ENCODE data around the gene ANXA2.
A peak's percentile ranks its signal among the peaks of the same experiment; 100 is the strongest.

Gene ANXA2

DNA sequence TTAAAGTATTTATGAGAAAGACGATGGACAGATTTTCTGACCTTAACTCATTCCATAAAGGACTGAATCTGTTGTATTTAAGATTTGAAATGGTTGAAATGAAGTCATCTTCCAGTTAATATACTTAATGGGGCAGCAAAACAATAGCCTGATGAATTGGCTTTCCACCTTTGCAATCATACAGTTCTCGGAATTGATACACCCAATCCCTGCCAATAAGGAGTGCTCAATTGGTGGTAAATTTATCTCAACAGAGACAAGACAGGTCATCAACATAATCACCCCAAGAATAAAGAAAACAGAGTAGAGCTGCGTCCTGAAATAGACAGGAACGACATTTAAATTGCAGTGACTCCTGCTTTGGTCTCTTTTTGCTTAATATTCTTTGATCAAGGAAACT, 11.2 kb downstream of the ANXA2 start:
- DNase-seq: no peak

DNA sequence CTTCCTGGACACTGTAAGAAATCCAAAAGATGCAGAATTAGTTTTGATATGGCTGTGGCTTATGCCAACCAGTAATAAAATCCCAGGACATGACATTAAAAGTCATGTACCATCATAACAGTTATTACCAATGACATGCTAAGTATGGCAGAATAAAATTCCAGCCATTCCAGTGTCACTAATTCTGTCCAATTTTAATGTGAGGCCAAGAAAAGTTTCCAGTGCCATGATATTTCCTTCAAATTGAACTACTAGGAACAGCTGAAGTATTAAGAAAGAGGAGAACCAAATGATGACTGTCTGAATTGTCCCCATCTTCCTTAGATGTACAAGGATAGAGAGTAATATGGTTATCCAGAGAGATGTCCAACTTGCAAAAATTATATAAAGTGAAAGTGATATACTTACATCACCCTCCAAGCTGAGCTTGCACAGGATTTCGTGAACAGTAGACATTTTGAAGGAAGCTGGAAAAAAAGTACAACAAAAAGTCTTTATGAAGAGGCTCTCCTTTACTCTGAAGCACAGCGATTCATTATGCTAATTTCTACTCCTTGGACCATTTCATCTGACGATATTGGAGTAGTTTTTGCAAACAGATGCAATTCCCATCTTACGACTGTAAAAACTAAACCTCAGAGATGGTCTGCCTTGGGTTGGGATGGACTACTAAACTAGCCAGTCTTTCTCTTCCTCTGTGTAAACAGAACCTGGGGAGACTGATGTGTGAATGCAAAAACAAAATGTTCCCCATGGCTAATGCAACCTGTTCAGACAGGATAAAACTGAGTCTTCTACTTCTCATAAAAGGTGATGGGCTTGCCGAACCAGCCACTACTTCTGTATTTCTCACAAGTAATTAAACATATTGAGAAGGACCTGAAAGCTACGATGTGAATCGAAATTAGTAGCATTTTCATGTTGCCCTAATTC, 11.9 kb downstream of the ANXA2 start:
- no peak for DNase-seq

DNA sequence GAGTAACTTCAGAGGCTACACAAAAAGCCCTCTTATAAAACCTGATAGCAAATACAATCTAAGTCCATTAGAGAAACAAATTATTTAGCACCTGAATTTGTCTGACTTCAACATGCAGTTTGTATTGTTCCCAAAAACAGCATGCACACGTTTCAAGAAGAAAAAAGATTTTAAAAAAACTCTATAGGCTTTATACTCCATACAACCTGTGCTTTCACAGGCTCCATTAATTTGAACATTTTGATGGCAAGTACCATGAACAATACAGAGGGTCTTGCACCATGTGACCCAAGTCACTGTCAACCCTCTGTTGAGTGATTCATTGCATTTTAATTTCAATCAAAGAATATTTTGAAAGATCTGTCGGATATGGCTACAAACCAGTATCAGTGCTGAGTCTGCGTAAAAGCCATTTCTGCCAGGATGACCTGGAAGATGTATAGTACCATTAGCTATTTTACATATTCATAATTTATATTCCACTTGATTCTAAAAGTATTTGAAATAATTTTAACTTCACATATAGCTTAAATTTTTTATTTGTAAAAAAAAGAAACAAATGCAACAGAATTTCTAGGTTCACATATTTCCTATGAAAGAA, 13.2 kb downstream of the ANXA2 start:
- no peak for DNase-seq

DNA sequence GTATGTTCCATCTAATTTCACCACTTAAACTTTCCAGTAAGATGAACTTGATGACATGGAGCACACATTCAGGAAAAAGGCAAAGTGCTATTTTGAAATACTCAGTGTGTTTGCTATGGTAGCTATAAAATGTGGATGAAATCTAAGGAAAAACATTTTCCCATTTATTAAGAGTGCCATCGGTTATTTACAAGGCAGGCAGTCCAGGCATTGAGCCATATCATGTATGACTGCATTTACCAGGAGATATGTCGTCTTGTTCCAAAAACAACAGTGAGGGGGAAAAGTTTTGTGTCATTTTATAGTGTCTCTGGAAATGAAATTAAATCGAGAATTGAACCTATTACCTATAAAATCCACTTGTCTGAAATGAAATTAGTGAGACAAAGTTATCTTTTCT, 13.7 kb downstream of the ANXA2 start:
- DNase-seq: no peak

DNA sequence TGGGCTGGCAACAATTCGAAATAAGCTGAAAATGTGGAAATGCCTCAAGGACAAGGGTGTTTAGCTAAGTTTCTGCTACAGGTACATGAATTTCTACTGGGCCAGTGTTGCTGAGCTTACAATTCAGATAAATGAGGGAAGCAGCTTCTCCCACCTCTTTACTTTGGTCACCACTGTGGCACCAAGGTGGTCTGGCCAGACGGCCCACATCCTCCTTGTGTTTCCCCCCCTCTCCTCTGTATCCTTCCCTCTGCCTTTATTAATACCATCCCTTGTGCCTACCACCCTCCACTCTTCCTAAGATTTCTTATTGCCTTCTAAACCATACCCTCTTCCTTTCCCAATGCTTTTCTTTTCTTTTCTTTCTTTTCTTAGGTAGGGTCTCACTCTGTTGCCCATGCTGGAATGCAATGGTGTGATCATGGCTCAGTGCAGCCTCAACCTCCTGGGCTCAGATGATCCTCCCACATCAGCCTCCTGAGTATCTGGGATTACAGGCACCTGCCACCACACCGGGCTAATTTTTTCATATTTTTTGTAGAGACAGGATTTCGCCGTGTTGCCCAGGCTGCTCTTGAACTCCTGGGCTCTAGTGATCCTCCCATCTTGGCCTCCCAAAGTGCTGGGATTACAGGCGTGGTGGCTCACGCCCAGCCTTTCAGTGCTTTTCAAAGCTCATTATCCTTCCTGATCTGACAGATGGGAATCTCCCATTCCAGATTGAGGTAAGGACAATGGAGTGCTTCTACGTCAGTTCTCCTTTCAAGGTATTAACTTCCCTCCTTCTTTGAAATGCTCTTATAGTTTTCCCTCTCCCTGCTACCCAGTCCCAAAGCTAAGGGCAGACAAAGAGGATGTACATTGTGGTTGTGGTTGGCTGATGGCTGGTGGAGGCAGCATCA, 14.8 kb downstream of the ANXA2 start:
- DNase-seq: no peak

DNA sequence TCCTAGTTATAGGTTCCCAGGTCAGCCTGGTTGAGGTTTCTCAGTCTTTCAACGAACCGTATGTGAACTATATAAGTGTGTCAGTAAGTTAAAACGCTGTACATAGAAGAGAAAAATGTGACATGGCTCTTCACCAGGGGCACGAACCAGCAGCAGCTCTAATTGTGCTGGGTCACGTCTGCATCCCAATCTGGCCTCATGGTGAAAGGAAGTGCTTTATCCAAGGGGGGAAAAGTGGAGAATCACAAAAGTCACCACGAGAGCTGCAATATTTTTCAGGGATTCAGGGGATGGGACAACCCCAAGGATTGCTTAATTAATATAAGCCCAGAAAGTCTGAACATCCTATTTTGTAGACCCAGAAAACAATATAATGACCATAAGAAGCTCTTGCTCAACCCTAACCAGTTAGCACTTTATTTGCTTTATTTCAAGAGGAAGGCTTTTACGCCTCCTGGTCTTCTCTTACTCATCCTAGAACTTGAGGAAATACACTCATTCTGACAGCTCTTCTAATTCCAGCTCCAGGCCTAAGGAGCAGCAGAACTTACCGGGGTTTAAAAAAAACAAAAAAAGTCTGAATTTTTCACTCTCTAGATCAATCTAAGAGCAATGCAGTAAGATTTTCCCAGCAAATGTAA, 16.5 kb downstream of the ANXA2 start:
- peak; percentile 62 for DNase-seq

DNA sequence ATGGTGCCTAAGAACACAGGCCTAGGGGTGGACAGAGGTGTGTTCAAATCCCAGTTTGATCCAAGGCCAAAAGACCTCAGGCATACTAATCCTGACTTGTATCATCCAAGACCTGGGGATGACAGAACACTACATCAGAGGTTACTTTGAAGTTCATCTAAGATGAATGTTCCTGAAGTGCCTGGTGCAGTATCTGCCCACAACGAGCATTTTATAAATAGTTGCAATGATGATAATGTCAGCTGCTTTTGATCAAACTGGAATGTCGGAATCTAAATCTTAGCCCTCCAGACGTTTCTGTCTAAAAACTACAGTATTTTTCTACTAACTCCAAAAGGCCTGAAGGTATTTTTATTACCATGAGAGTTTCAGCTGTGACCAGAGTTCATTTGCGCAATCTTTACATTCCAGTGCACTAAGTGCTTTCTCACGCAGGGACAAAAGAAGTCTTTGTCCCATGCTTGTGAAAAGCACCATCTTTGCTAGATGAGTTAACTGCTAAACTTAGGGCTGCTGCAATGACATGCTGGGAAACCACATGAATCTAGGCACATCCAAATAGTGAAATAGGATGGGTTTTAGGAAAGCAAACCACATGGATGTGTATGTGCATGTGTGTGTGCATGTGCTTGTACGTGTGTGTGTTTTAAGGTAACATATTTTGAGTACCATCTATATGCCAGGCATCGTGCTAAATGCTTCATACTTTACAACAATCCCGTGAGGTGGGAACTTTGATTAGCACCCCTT, 18.1 kb downstream of the ANXA2 start:
- DNase-seq: peak; percentile 91

DNA sequence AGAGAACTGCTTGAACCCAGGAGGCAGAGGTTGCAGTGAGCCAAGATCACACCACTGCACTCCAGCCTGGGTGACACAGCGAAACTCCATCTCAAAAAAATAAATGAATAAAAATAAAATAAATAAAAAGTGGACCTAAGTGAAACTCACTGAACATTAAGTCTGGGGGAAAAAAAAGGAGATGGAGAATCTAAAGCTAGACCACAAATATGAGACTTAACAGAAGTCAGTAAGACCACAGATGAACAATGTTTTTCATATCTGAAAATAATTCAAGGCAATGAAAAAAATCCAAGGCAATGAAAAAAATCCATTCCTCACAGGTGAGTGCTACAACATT, 18.6 kb downstream of the ANXA2 start:
- DNase-seq: no peak

DNA sequence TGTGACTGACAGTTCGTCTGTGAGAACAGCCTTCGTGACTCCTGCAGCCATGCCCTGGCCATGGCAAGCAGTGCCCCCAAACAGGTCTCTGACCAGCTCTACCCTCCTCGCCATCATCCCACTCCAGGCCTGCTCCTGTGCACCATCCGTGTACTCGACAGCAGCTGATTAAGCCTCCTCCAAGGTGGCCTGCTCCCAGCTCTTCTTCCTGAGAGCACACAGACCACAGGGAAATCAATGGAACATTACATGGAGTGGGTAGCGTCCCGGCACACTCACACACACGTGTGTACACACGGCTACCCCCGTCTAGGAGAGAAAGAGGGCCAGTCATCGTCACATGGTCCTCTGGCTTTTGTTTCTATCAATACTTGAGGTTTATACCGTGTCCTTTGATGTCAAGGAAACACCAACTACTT, 21.1 kb downstream of the ANXA2 start:
- DNase-seq: no peak

DNA sequence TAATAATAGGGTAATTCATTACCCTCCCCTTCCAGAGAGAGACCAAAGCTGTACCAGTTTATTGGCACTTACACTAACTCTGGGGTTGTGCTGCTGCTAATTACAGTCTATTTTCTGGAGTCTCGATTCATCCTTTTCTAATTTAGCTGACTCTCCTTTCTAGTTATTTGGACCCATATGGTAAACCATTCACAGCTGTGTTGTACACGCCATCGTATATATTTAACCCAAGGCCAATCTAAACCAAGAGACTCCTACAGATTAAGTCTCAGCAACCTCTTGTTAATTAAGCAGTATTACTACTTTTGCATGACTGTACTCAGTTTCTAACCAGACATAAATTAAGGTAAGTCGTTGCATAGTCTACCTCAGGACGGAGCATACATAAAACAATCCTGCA, 22.5 kb downstream of the ANXA2 start:
- DNase-seq: no peak

DNA sequence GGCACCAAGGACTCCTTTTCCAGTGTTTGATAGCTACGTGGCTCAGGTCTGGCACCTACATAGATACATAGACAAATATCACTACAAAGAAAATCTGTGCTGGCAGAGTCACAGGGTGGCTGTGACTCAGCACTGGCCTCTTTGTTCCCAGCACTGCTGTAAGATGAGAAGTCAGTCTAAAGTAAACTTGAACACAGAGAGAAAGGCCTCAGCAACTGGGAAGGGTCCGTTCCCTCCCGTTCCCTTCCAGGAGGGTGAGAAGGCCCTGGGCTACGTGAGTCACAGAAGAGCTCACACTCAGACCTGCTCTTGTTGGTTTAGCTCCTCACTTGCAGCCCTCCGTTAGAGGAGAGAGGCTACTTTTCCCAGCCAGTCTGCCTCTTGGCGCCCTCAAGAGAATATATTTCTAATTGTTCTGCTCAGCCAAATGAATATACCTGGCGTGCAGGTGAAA, 23.1 kb downstream of the ANXA2 start:
- DNase-seq: peak; percentile 93

DNA sequence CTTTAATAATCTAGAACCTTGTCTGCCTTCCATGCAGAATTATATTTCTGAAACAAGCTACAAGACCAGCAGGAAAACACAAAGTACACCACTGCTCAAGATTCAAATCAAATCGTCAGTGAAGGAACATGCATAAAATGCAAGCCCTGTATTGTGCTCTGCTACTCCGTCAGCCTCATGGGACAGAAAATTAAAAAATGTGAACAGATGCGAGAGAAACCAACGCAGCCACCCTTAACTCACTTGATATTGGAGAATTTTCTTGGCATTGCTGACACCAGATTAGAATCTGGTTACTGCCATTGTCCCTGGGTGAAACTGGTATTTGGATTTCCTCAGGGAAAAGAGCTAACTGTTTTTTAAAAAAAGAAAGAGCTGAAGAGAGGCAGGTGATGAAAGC, 23.6 kb downstream of the ANXA2 start:
- DNase-seq: no peak

DNA sequence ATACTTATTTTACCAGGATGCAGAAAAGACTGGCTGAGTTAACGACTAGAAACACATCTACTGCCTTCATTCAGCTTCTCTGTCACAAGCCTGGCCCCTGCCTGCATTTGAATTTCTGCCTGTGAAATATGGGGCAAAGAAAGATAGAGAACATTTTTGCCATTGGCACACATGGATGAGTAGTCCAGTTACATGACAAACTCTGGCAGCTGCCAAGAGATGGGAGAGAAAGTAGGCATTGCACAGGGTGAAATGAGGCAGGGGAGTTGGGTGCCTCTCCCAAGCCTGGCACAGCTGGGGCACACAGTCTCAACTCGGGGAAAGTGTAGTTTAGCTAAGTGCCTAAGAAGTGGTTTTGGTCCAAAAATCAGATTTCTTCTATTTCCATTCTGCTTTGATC, 24.0 kb downstream of the ANXA2 start:
- DNase-seq: no peak

DNA sequence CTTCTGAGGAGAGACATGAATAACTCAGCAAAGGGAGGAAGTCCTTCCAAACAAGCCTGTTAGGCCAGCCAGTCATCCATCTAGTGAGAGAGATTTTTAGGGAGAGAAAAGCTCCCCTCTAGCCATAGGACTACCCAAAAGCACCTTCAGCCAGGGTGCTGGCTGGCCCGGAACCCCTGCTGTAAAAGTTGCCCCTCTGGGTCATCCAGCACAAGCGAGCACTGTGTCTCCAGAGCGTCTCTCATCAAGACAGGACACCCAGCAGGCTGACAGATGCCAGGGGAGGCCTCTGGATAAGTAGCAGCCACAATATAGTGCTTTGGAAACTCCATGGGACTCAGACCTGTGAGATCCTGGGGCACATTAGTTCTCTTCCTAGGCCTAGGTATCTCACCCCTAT, 24.5 kb downstream of the ANXA2 start:
- DNase-seq: no peak

DNA sequence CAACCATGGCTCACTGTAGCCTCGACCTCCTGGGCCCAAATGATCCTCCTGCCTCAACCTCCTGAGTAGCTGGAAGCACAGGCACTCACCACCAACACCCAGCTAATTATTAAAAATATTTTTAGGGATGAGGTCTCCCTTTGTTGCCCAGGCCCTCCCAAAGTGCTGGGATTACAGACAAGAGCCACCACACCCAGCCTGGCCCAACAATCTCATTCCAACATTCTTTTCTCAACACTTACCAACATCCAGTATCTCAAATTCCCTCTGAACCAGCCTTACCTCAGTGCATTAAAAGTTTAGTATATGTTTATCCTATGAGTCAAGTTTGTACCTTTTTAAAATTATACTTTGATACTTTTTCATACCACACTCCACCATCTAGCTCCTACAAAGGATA, 25.0 kb downstream of the ANXA2 start:
- DNase-seq: no peak

DNA sequence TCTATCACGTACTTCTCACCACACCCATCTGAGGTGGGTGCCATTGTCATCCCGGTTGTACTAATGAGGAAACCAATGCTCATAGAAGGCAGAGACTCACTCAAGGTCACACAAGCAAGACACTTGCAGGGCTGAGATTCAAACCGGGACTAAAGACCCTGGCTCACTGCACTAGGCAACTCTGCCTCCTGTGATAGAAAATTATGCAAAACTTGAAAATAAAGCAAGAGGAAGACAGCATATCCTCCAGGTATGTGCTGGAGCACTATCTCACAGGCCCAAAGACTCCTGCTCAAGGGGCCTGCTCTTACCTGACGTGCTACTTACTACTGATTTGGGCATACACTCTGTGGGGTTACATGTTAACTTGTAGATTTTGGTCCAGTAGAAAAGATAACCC, 25.6 kb downstream of the ANXA2 start:
- no peak for DNase-seq

DNA sequence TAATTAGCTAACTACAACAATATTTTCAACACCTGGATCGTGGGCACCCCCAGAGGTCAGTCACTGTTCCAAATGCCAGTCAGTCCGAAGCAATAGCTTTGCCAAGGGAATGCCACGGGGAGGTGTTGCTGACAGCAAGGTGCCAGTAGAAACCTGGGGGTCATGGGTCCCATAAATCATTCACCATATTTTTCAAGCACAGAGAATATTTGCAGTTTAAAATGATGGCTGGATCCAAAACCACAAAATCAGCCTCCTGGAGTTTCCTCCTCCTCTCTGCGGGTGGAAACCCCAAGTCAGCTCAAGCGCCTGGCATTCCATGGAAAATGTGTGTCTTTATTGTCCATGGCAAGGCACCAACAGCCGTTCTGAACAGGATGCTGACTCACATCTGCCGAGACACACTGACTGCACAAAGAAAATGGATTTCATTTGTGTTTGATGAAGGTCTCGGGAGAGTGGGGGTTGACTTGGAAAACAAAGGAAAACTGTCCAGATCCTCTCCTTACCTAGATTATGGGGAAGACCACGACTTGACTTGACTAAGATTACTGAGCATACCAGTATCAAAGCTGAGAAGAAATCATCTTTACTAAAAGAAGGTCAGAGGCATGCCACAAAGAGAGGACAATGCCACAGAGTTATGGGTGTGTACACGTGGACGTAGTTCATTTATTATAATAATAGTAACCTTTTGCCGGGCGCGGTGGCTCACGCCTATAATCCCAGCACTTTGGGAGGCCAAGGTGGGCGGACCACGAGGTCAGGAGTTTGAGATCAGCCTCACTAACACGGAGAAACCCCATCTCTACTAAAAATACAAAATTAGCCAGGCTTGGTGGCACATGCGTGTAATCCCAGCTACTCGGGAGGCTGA, 26.4 kb downstream of the ANXA2 start:
- peak; percentile 98 for DNase-seq

DNA sequence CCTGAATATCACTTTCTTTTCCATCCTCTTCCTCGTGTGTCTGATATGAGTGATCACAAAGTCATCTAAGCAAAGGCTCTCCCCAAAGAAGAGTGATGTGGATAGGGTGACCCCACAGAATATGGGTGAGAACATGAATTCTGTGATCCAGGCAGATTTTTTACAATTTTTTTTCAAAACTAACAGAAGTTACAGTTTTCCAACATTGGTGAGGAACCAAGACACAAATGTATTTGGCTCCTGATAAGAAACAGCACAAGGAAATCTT, 27.0 kb downstream of the ANXA2 start:
- DNase-seq: no peak

DNA sequence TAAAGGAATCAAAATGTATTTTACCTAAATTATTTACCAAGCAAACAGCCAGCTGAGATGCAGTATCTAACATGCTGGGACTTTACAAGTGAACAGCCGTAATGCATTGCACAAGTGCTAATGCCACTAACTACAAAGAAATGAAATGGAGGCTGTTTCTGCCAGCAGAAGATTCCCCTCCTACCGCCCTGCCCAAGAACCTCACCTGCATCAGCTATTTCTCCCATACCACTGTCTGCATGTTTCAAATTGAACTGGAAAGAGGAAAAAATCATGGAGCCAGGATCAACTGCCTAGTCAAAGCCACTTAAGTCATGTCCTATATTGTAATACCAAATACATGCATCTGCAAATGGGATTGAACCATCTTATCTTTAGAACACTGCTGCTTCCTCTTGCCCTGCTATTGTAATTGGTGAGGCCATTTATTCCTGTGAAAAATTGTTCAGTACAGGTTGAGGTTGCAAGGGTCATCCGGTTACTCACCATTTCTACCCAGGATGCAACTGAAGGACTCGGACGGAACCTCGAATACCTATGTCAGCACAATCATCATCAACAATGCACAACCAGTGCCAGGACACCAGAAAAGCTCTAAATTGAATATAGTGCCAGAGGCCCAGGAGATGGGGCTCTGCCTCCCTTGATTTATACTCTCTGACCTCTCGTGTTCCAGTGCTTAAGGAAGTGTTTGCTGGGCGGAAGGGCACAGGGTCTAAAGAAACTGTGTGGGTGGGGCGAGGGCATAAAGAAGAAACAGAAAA, 27.5 kb downstream of the ANXA2 start:
- DNase-seq: peak; percentile 41

DNA sequence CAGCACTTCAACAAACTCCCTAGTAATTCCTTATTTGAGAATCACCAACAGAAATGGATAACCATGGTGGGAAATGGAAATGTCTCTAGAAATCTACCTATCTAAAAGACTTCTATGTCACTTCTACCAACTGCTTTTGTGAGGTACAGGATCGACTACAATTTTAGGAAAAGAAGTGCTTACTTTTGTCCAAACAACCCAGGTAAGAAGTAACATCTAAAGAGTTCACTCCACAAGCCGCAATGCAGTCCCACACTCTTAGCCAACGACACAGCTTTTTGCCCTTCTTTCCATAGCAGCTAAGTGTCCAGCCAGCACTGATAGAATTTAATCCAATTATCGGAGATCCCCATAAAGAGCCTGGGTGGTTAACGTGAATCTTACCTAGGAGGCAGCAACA, 28.1 kb downstream of the ANXA2 start:
- no peak for DNase-seq

DNA sequence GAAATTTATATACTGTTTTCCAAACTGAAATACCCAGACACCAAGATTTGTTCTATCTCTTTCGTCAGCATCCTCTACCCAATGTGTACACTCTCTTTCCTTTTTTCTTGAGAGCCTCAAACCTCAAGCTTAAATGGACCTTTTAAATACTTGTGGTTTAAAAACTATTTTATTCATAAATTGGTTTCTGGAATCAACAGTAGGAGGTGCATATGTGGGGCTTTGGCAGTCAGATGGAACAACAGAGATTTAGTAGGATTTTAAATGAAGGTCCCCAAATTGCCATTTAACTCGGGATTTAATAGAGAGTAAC, 33.2 kb downstream of the ANXA2 start:
- no peak for DNase-seq
